Activated naive CD8-positive, alpha-beta T cell treated with anti-CD3 and anti-CD28 coated beads, Interleukin-2, amount 10 ng/mL, durations not matched to agents 7 days and 5 days (primary cell): ENCODE data around the gene TSPAN15. TPM values are rescaled to one million over a fixed set of nuclear protein-coding genes. Genes with fewer than 3 reads are reported as not detected.

Source experiments
- ATAC-seq: fragments of 150-1000 bp; cut with Tn5 transposase; one replicate; pipeline ENCODE4 v1.10.0; 2021; ENCODE audit warnings: low read depth, moderate library complexity
- POLR2A ChIA-PET: fragments of 350-600 bp; sonication (Branson Sonifier 250); formaldehyde crosslinking; loops from one replicate; lab custom pipeline; 2021; ENCODE audit warnings: antibody characterized with exemption; lab: Charles Lee
- DNase-seq: peaks from one replicate; pipeline ENCODE4 v3.0.0; 2021
- H3K27ac Mint-ChIP-seq: one replicate; pipeline ENCODE4 v1.8.0; 2022; ENCODE audit warnings: mild to moderate bottlenecking, mixed read lengths
- H3K27me3 Mint-ChIP-seq: one replicate; pipeline ENCODE4 v1.8.0; 2022; ENCODE audit warnings: mild to moderate bottlenecking, moderate library complexity, mixed read lengths
- H3K36me3 Mint-ChIP-seq: one replicate; pipeline ENCODE4 v1.8.0; 2021; ENCODE audit warnings: mild to moderate bottlenecking, mixed read lengths
- H3K4me1 Mint-ChIP-seq: one replicate; pipeline ENCODE4 v1.8.0; 2021; ENCODE audit warnings: mixed read lengths
- H3K4me3 Mint-ChIP-seq: one replicate; pipeline ENCODE4 v1.8.0; 2022; ENCODE audit warnings: mild to moderate bottlenecking, moderate library complexity, mixed read lengths
- H3K9me3 Mint-ChIP-seq: one replicate; pipeline ENCODE4 v1.8.0; 2021; ENCODE audit warnings: mixed read lengths
- total RNA-seq, 2 experiments: library from RNA; stranded (reverse); gene quantifications; one replicate each; pipeline ENCODE4 v1.2.3, GENCODE V29; 2021

Gene TSPAN15
- total RNA-seq, 2 experiments from 2014 or later = 4.6 to 4.7 TPM

DNA sequence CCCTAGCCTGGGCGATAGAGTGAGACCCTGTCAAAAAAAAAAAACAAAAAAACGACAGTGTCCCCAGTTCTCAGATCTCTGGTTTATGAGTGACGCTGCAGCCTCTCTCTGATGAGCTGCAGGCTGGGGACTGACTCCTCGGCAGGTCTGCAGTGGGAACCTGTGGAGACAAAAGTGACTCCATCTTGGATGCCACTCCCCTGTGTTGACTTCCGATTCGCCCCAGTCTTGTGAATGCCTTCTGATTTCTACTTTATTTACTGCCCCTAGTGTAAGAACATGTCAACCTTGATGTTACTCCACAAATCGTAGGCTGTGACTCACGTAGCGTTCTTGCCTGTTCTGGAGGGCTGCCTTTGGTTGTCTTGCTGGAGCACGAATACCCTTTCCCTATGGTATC lies 40.8 kb upstream of the TSPAN15 start:
- peaks cover 1% of the 10 kb centered on the region for H3K36me3 Mint-ChIP-seq
- POLR2A ChIA-PET = interaction anchor here (0.7 kb wide), 1 partner anchor 441 kb away, joined by 3 read pairs; no protein-coding TSS in a partner anchor
- H3K27me3 Mint-ChIP-seq = no peaks in the 10 kb centered on the region
- H3K9me3 Mint-ChIP-seq = no peaks in the 10 kb centered on the region
- H3K4me1 Mint-ChIP-seq = peaks cover 20% of the 10 kb centered on the region
- H3K27ac Mint-ChIP-seq = no peak overlapping the region
- no peak overlapping the region for H3K4me3 Mint-ChIP-seq
- ATAC-seq = no peak
- no peak for DNase-seq

DNA sequence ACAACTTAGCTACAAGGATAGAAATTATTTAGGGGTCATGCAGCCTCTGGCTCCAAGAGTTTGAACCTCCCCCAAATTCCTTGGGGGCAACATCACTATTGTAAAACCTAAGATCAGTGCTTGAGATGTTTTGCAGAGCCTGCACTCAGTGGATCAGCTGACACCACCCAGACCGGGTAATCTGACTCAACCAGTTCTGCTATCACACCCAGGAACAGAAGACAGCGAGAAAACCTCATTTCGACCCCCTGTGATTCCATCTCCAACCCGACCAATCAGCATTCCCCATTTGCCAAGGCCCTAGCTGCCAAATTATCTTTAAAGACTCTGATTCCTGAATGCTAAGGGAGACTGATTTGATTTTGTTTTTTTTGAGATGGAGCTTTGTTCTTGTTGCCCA lies 39.8 kb upstream of the TSPAN15 start:
- H3K27ac Mint-ChIP-seq = no peak overlapping the region
- H3K27me3 Mint-ChIP-seq = no peaks in the 10 kb centered on the region
- no peak for DNase-seq
- H3K4me3 Mint-ChIP-seq = no peak overlapping the region
- H3K9me3 Mint-ChIP-seq = no peaks in the 10 kb centered on the region
- H3K4me1 Mint-ChIP-seq = peaks cover 20% of the 10 kb centered on the region
- POLR2A ChIA-PET = no interaction called here
- ATAC-seq = no peak
- H3K36me3 Mint-ChIP-seq = peaks cover 1% of the 10 kb centered on the region

DNA sequence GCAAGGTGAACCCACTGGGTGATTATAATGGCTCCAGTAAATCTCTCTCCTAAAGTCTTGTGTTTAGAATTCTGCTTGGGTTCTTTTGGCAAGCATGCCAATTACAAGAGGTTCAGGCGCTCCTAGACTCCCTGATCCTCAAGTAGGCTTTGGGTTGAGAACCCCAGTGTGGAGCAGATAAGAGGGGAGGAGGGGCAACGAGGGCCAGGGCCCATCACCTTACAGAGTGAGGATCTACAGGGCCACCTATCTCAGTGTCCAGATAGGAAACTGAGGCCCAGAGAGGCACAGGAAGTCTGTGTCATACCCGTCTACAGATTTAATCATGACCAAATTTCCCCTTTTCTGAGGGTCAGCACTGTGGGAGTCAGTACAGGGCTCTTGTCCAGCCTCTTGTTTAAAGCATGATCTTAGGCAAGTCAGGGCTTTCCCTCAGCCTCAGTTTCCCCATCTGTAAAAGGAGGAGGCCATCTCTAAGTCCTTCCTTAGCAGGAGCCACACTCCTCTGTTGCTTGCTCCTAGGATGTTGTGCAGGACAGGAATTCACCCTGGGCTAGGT lies 39.0 kb upstream of the TSPAN15 start:
- Mint-ChIP-seq H3K27me3 (no peaks in the 10 kb centered on the region), H3K4me1 (peaks cover 20% of the 10 kb centered on the region), H3K4me3 (no peak overlapping the region), H3K27ac (no peak overlapping the region), H3K9me3 (no peaks in the 10 kb centered on the region), H3K36me3 (peaks cover 1% of the 10 kb centered on the region)
- peak; percentile 12 for DNase-seq
- no peak for ATAC-seq
- POLR2A ChIA-PET = no interaction called here

DNA sequence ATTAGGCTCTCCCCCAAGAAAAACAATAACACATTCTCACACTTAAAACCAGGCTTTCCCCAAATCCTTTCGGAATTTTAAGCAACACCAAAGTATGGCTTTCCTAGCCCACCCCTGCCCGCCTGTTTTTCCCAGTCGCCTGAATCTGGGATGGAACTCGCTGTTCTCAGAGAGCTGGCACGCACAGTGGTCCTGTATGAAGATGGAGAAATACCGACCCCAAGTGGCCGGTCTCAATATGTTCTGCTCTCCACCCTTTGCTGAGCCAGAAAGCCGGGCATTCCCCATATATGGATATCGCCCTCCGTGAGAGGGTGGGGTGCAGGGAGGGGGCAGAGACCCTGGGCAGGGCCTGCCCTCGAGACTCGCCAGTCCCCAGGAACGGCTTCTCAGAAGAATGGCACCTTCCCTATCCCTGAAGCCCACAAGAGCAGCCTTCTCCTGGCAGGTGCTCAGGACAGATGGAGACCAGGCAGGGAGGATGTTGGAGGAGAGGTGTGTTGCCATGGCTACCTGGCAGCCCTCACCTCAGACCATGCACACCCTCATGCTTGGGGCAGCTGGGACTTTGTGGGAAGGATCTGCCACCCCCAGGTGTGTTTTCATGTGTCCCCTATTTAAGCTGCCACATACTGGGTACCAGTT lies 37.9 kb upstream of the TSPAN15 start:
- no peaks in the 10 kb centered on the region for H3K36me3 Mint-ChIP-seq
- H3K9me3 Mint-ChIP-seq = no peaks in the 10 kb centered on the region
- no peak overlapping the region for H3K27ac Mint-ChIP-seq

DNA sequence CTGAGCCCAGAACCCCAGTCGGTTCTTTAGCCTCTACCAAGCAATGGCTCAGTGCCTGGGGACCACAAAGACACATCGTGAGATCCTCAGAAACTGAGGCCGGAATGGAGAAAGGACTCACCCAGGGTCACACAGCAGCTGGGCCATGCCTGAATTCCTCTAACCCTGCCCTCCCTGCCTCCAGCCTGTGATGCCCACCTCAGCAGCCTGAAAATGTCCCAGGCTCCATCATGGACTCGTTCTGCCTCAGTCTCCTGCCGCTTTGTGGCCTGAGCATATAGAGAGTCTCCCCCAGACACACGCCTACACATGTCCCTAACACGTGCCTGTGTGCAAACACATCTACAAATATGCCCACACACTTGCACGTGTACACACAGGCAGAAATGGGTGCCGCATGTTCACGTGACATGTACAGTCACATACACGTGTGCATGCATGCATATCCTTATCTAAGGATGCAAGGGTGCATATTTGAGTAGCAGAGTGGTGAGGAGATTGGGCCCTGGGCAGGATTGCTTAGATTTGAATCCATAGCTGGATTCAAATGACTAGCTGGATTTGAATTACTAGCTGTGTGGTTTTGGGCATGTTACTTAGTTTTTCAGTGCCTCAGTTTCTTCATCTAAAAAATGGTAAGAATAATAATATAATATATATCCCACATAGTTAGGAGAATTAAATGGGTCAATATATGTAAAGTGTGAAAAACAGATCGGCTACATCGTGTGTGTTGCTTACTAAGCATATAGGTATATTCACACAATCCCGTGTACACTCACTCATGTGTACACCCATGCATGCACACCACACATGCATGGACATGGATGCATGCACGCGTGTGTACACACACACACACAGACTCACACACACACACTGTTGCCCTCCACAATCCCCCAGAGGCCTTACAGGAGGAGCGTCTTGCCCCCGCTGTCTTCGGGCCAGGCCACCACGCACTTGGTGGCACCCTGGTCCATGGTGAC lies 36.9 kb upstream of the TSPAN15 start:
- Mint-ChIP-seq H3K36me3 (no peaks in the 10 kb centered on the region), H3K4me3 (no peak overlapping the region), H3K4me1 (peaks cover 9% of the 10 kb centered on the region), H3K9me3 (no peaks in the 10 kb centered on the region), H3K27me3 (no peaks in the 10 kb centered on the region), H3K27ac (no peak overlapping the region)
- POLR2A ChIA-PET = no interaction called here
- DNase-seq (no peak), ATAC-seq (no peak)

More for the DNA sequence above, 37.9 kb upstream of the TSPAN15 start:
- H3K4me1 Mint-ChIP-seq = peaks cover 12% of the 10 kb centered on the region
- POLR2A ChIA-PET = no interaction called here
- no peaks in the 10 kb centered on the region for H3K27me3 Mint-ChIP-seq
- H3K4me3 Mint-ChIP-seq = no peak overlapping the region
- DNase-seq = peak; percentile 36
- ATAC-seq = no peak

DNA sequence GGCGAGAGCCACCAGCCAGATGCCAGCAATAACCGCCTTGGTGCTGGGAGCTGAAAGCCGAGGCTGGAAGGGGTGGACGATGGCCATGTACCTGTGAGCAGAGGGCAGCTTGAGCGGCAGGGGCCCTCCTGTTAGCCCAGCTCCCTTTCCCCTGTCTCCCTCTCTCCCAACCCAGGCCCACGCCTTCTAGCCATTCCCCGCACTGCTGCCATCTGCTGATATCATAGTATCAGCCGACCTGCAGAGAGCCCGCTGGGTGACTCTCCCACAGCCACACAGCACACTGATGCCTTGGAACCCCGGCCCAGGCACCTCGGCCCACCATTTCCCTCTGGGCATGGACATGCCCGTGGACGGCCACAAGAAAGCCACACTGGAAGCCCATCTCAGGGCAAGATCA lies 36.2 kb upstream of the TSPAN15 start:
- peaks cover 5% of the 10 kb centered on the region for H3K4me1 Mint-ChIP-seq
- ATAC-seq = no peak
- H3K4me3 Mint-ChIP-seq = no peak overlapping the region
- POLR2A ChIA-PET = no interaction called here
- no peaks in the 10 kb centered on the region for H3K9me3 Mint-ChIP-seq
- no peak for DNase-seq
- no peak overlapping the region for H3K27ac Mint-ChIP-seq
- no peaks in the 10 kb centered on the region for H3K27me3 Mint-ChIP-seq
- H3K36me3 Mint-ChIP-seq = no peaks in the 10 kb centered on the region

DNA sequence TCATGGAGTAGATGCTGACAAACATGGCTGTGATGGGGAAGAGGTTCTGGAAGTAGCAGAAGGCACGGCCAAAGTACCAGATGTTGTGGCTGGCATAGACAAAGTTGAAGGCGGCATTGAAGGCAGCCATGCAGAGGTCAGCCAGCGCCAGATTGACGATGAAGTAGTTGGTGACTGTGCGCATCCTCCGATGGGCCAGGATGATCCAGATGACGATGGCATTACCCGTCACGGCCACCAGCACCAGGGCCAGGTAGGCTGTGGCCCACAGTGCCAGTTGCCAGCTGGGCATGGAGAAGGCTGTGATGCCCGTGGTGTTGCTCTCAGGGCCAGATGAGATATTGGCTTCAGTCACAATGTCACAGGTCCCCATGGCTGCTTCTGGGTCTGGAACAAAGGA lies 35.3 kb upstream of the TSPAN15 start:
- DNase-seq = no peak
- peaks cover 2% of the 10 kb centered on the region for H3K4me1 Mint-ChIP-seq
- H3K4me3 Mint-ChIP-seq = no peak overlapping the region
- no peaks in the 10 kb centered on the region for H3K36me3 Mint-ChIP-seq
- H3K27ac Mint-ChIP-seq = no peak overlapping the region
- POLR2A ChIA-PET = no interaction called here
- ATAC-seq = no peak
- no peaks in the 10 kb centered on the region for H3K27me3 Mint-ChIP-seq
- no peaks in the 10 kb centered on the region for H3K9me3 Mint-ChIP-seq

DNA sequence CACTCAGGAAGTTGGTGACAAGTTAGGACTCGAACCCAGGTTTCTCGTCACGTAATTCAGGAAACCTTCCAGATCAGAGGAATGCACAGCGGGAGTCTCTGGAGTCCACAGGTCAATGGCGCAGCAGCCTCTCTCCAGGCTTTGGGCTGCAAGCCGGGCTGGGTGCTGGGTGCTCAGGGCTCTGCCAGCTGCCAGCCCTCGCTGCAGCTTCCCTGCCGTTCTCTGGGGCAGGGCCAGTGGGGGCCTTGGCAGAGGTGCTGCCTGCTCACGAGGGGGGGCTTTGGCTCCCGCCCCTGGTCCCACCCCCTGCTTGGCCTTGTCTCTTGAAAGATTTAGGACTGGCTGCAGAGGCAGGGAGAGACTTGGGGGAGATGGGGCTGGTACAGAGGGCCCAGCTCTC lies 34.6 kb upstream of the TSPAN15 start, which contains the start of gene TACR2:
TACR2 (minus strand) TSS at position 224 of the 400 bp plus-strand sequence. CDS start 595 bp downstream, outside the sequence.
- POLR2A ChIA-PET = no interaction called here
- Mint-ChIP-seq H3K4me1 (peaks cover 2% of the 10 kb centered on the region), H3K36me3 (no peaks in the 10 kb centered on the region), H3K27ac (no peak within 1 kb of the TSS), H3K27me3 (no peaks in the 10 kb centered on the region), H3K9me3 (no peaks in the 10 kb centered on the region), H3K4me3 (no peak within 1 kb of the TSS)
- ATAC-seq (no peak), DNase-seq (no peak)

DNA sequence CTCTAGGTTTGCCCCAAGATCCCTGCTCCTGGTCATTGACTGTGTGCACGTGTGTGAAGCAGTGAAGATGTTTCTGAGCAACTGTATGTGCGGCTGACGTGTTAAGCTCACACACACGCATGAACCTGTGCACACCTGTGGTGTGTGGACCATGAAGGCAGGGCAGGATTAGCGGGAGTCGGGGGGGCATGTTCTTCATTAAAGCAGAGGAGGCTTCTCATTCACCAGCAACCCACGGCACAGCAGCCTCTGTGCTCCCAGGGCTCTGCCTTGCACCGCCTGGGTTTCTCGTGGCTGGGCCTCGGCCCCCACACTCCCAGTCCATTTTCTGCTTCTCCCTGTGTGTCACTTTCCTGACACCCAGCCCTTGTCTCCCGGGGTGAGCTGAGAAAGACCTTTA lies 33.7 kb upstream of the TSPAN15 start:
- no peak overlapping the region for H3K27ac Mint-ChIP-seq
- POLR2A ChIA-PET = no interaction called here

DNA sequence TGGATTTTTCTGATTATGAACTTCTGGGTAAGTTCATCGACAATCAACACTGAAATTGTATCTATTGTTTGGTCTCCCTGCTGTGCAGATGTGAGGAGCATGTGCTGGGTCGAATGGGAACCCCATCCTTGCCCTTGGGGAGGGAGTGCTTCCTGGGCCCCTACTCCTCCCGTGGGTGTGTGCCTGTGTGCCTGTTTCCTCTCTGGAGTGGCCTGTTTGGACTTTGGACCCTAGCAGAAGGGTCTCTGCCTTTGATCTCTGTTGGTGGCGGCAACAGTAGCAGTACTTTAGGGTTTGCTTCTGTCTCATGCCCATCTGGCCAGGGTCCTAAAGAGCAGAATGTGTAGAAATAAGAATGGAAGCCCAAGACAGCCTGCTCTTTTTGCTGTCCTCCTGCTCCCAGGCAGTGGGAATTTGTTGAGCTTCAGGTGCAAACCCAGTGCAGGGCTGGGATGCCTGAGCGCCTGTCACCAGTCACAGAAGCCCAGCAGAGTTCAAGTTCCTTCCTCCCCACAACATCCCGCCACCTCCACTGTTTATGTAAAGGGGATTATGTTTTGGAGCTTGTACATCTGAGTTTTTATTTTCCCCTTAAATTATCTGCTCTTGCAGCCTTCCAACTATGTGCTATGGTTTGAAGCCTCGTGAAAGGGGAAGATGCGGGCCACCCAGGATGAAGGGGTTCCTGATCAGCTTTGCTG lies 33.1 kb upstream of the TSPAN15 start:
- ATAC-seq (no peak), DNase-seq (peak; percentile 10)
- H3K27ac Mint-ChIP-seq = no peak overlapping the region
- H3K27me3 Mint-ChIP-seq = no peaks in the 10 kb centered on the region
- POLR2A ChIA-PET = no interaction called here
- H3K4me3 Mint-ChIP-seq = no peak overlapping the region
- H3K9me3 Mint-ChIP-seq = no peaks in the 10 kb centered on the region
- H3K36me3 Mint-ChIP-seq = no peaks in the 10 kb centered on the region
- peaks cover under 1% of the 10 kb centered on the region for H3K4me1 Mint-ChIP-seq

More for the DNA sequence above, 33.7 kb upstream of the TSPAN15 start:
- DNase-seq (no peak), ATAC-seq (no peak)
- Mint-ChIP-seq H3K4me3 (no peak overlapping the region), H3K9me3 (no peaks in the 10 kb centered on the region), H3K4me1 (peaks cover 2% of the 10 kb centered on the region), H3K36me3 (no peaks in the 10 kb centered on the region), H3K27me3 (no peaks in the 10 kb centered on the region)

DNA sequence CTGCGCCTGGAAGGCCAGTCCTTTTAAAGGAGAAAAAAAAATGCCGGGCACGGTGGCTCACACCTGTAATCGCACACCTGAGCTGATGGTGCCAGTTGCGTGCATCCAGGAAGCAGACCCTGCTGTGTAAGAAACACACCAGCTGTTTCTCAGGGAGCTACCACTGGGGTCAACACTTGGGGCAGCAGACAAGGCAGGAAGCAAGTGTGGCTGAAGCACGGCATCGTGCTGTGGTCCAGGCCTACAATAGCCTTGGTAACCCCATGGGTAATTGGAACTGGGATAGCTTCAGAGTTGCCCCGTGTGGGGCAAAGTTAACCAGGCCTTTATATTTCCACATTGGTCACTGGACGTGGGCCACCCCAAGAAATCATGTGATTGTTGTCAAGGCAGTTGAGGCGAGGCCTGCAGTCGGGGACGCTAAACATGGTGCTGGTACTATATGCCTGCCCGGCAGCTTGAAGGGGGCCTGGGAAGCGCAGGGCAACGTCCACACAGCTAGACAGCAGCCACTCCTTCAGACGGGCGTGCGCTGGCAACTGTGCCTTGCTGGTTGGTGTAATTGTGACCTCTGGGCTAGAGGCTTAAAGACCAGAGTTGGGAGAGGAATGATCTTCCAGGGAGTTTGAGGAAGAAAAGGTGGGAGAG lies 32.0 kb upstream of the TSPAN15 start:
- Mint-ChIP-seq H3K27ac (peak overlapping the region; percentile 22), H3K27me3 (no peaks in the 10 kb centered on the region), H3K36me3 (no peaks in the 10 kb centered on the region), H3K4me3 (no peak overlapping the region), H3K4me1 (peaks cover 8% of the 10 kb centered on the region), H3K9me3 (no peaks in the 10 kb centered on the region)
- POLR2A ChIA-PET = no interaction called here
- ATAC-seq = no peak
- peak; percentile 16 for DNase-seq

DNA sequence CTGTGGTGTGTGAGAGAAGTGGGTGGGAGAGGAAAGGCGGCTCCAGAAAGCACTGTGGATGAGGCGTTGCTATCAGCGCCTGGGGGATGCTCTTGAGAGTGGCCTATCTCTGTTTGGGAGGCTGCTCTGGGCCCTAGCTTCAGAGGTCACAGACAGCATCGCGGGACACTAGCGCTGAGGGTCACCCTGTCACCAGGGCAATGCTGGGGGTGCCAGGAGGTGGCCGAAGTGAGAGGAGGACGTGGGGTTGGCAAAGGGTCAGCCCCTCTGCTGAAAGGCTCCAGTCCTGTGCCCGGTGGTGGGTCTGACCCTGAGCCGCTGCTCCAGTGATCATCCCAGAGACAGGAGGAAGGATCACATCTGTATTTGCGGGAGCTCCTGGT lies 31.5 kb upstream of the TSPAN15 start:
- ATAC-seq = no peak

More for the DNA sequence above, 31.5 kb upstream of the TSPAN15 start:
- DNase-seq = peak; percentile 5
- Mint-ChIP-seq H3K9me3 (no peaks in the 10 kb centered on the region), H3K27ac (peak overlapping the region; percentile 22), H3K27me3 (no peaks in the 10 kb centered on the region), H3K36me3 (no peaks in the 10 kb centered on the region), H3K4me3 (no peak overlapping the region), H3K4me1 (peaks cover 11% of the 10 kb centered on the region)
- POLR2A ChIA-PET = no interaction called here
